IMR-90 (cell line): Measurements from ENCODE around the gene USF1. TPM values are rescaled to one million over a fixed set of nuclear protein-coding genes. Genes with fewer than 3 reads are reported as not detected.

Experiments
- ATAC-seq: fragments of 200-7000 bp; cut with Tn5 transposase; 2 replicates; pipeline ENCODE4 v1.9.1; 2020; ENCODE audit warnings: low read depth, mild to moderate bottlenecking, moderate library complexity
- BruUV-seq: library from RNA; stranded (reverse); fragments of 400-500 nt; replicated peaks from 2 replicates; lab custom pipeline; 2021; lab: Mats Ljungman, UMichigan
- CTCF ChIA-PET: fragments of 300-600 bp; formaldehyde crosslinking; extraction: SDS; loops from one replicate; lab custom pipeline; 2021; ENCODE audit warnings: antibody characterized with exemption; lab: Yijun Ruan, JAX
- POLR2A ChIA-PET: fragments of 300-600 bp; sonication (Branson Sonifier 250); formaldehyde crosslinking; loops from one replicate; lab custom pipeline; 2022; ENCODE audit warnings: antibody characterized with exemption; ENCODE audit not compliant: unreplicated experiment; lab: Charles Lee
- DNase-seq: peaks from one replicate; pipeline ENCODE4 v3.0.0; 2013
- H2AFZ ChIP-seq: replicated peaks from 2 replicates; pipeline ENCODE3; 2013; ENCODE audit warnings: low read length, mild to moderate bottlenecking; ENCODE audit not compliant: poor library complexity
- H2AK5ac ChIP-seq: 2 replicates; pipeline ENCODE4 v1.6.1; 2013; ENCODE audit warnings: low read depth, low read length, inconsistent platforms
- H2AK9ac ChIP-seq: replicated peaks from 2 replicates; pipeline ENCODE3; 2013; ENCODE audit warnings: mild to moderate bottlenecking, low read depth, low read length, moderate library complexity; ENCODE audit not compliant: poor library complexity
- H2BK120ac ChIP-seq: 2 replicates; pipeline ENCODE4 v1.6.1; 2013; ENCODE audit warnings: low read depth, low read length, inconsistent platforms
- H2BK15ac ChIP-seq: 3 replicates; pipeline ENCODE4 v1.6.1; 2013; ENCODE audit warnings: low read depth, low read length, inconsistent platforms
- H2BK20ac ChIP-seq: 2 replicates; pipeline ENCODE4 v1.6.1; 2013; ENCODE audit warnings: low read depth, mild to moderate bottlenecking, inconsistent platforms, low read length, moderate library complexity
- H2BK5ac ChIP-seq: 2 replicates; pipeline ENCODE4 v1.6.1; 2013; ENCODE audit warnings: mild to moderate bottlenecking, low read depth, low read length, inconsistent platforms; ENCODE audit not compliant: poor library complexity, severe bottlenecking
- H3K14ac ChIP-seq: replicated peaks from 2 replicates; pipeline ENCODE4 v1.6.1; 2013; ENCODE audit warnings: low read depth, low read length, inconsistent platforms
- H3K18ac ChIP-seq: 2 replicates; pipeline ENCODE4 v1.6.1; 2013; ENCODE audit warnings: low read depth, low read length, control low read depth
- H3K23ac ChIP-seq: 2 replicates; pipeline ENCODE4 v1.6.1; 2013; ENCODE audit warnings: low read depth, low read length, inconsistent platforms
- H3K27ac ChIP-seq: 2 replicates; pipeline ENCODE4 v1.5.1; 2013; ENCODE audit warnings: mild to moderate bottlenecking, control low read depth, low read length; ENCODE audit not compliant: insufficient read depth
- H3K27me3 ChIP-seq: 2 replicates; pipeline ENCODE4 v1.6.1; 2013; ENCODE audit warnings: low read length; ENCODE audit not compliant: control insufficient read depth, insufficient read depth
- H3K36me3 ChIP-seq: 2 replicates; pipeline ENCODE4 v1.6.1; 2013; ENCODE audit warnings: low read length, mixed read lengths; ENCODE audit not compliant: control insufficient read depth, insufficient read depth
- H3K4ac ChIP-seq: 2 replicates; pipeline ENCODE4 v1.6.1; 2013; ENCODE audit warnings: low read depth, low read length, inconsistent platforms
- H3K4me1 ChIP-seq: 2 replicates; pipeline ENCODE4 v1.6.1; 2013; ENCODE audit warnings: low read length, mixed read lengths; ENCODE audit not compliant: control insufficient read depth, insufficient read depth
- H3K4me2 ChIP-seq: 2 replicates; pipeline ENCODE4 v1.6.1; 2013; ENCODE audit warnings: low read depth, mild to moderate bottlenecking, control low read depth, low read length, moderate library complexity
- H3K4me3 ChIP-seq: 2 replicates; pipeline ENCODE4 v1.5.1; 2013; ENCODE audit warnings: low read depth, mild to moderate bottlenecking, control low read depth, low read length, moderate library complexity; ENCODE audit not compliant: insufficient read depth
- H3K56ac ChIP-seq: 2 replicates; pipeline ENCODE4 v1.6.1; 2013; ENCODE audit warnings: low read length, inconsistent platforms; ENCODE audit not compliant: insufficient read depth; ENCODE audit errors: extremely low read depth
- H3K79me1 ChIP-seq, 2 experiments: 2 replicates each; pipeline ENCODE4 v1.6.1; 2013; ENCODE audit warnings: low read length in 2 of 2, inconsistent platforms in 1 of 2, low read depth in 1 of 2
- H3K9ac ChIP-seq: 2 replicates; pipeline ENCODE4 v1.6.1; 2013; ENCODE audit warnings: low read depth, low read length, control low read depth
- H3K9me1 ChIP-seq: 2 replicates; pipeline ENCODE4 v1.6.1; 2013; ENCODE audit warnings: low read length, inconsistent platforms; ENCODE audit not compliant: insufficient read depth
- H3K9me3 ChIP-seq: 2 replicates; pipeline ENCODE4 v1.6.1; 2013; ENCODE audit warnings: low read length; ENCODE audit not compliant: control insufficient read depth, insufficient read depth
- H4K20me1 ChIP-seq: 2 replicates; pipeline ENCODE4 v1.6.1; 2013; ENCODE audit warnings: low read length, inconsistent platforms; ENCODE audit not compliant: insufficient read depth
- H4K5ac ChIP-seq: 2 replicates; pipeline ENCODE4 v1.6.1; 2013; ENCODE audit warnings: mild to moderate bottlenecking, low read depth, low read length, control low read depth
- H4K8ac ChIP-seq, 2 experiments: 2 replicates each; pipeline ENCODE4 v1.6.1; 2013; ENCODE audit warnings: low read depth in 2 of 2, low read length in 2 of 2, control low read depth in 1 of 2, inconsistent platforms in 1 of 2
- H4K91ac ChIP-seq: 2 replicates; pipeline ENCODE4 v1.6.1; 2013; ENCODE audit warnings: low read depth, low read length, inconsistent platforms; ENCODE audit not compliant: insufficient read depth
- FOS ChIP-seq: fragments of 150-350 bp; IDR thresholded peaks from 2 replicates; pipeline ENCODE4 v1.6.1; 2016; ENCODE audit warnings: low read depth, low read length
- MAZ ChIP-seq: IDR thresholded peaks from 2 replicates; pipeline ENCODE4 v1.6.1; 2012; ENCODE audit warnings: low read depth, mild to moderate bottlenecking, low read length, improper control_type of control experiment, moderate library complexity, borderline replicate concordance
- WGBS, 2 experiments: methylation state at CpG; one replicate each; pipeline versions ENCODE4 v1.1.5 to v1.1.7; 2013; ENCODE audit warnings: missing lambda C conversion rate in 2 of 2; ENCODE audit not compliant: insufficient read length in 1 of 2; ENCODE audit errors: extremely low coverage in 2 of 2; 5-methylcytosine and 5-hydroxymethylcytosine counted together
- dilution Hi-C: fragments of 300-500 bp; cut with HindIII; formaldehyde crosslinking; loops from one replicate; pipeline ENCODE4 v1.14.3; 2018; ENCODE audit warnings: low sequenced_read_pairs; ENCODE audit not compliant: unreplicated experiment
- in situ Hi-C: fragments of 300-500 bp; cut with MboI; formaldehyde crosslinking; loops from 3 replicates; pipeline ENCODE4 v1.14.3; 2019; ENCODE audit warnings: low sequenced_read_pairs, inconsistent platforms, mixed read lengths
- intact Hi-C: fragments of 100-400 bp; cut with micrococcal nuclease; formaldehyde crosslinking; loops from 2 replicates; pipeline ENCODE4 v1.10.0; 2022
- polyA plus RNA-seq, 3 experiments: library from polyadenylated mRNA; depleted of rRNA; stranded (reverse); fragments of >200 nt; gene quantifications; 2 replicates each; pipeline ENCODE4 v1.2.3, GENCODE V29; 2012; ENCODE audit warnings: low replicate concordance in 1 of 3
- total RNA-seq: library from RNA; depleted of rRNA; stranded (reverse); fragments of >200 nt; gene quantifications from 2 replicates; pipeline ENCODE4 v1.2.3, GENCODE V29; 2012
- TF ChIP-seq, protein P1 (sequence below): fragments of 150-350 bp; IDR thresholded peaks from 2 replicates; pipeline ENCODE4 v1.6.1; 2017; ENCODE audit warnings: mild to moderate bottlenecking, antibody characterized with exemption, low read length, low read depth

USF1 gene
- total and polyA plus RNA-seq, 2 of the 4 experiments (the other 2 are of a cell fraction), result 37.1 to 78.9 TPM

- Histone ChIP-seq H2AK5ac (peak overlapping the region; percentile 75), H3K23ac (no peak overlapping the region), H4K8ac (peak overlapping the region; percentile 50 to 79; a peak in 3 of 4 replicates), H3K56ac (no peak overlapping the region), H4K91ac (peak overlapping the region; percentile 35; the same call in 1 of the 2 replicates), H2BK15ac (peak overlapping the region; percentile 79; the same call in 2 of the 3 replicates), H3K4me2 (no peak overlapping the region), H3K36me3 (no peaks in the 10 kb centered on the region), H3K27me3 (no peaks in the 10 kb centered on the region), H3K9me3 (no peaks in the 10 kb centered on the region), H2BK5ac (peak overlapping the region; percentile 53), H3K4me1 (peaks cover 29% of the 10 kb centered on the region), H2BK20ac (peak overlapping the region; percentile 57), H3K27ac (no peak overlapping the region), H3K79me1 (no peaks in the 10 kb centered on the region), H4K20me1 (no peaks in the 10 kb centered on the region), H2BK120ac (peak overlapping the region; percentile 40), H3K18ac (peak overlapping the region; percentile 68), H3K9me1 (peaks cover 26% of the 10 kb centered on the region), H3K4ac (peak overlapping the region; percentile 54), H3K9ac (no peak overlapping the region), H2AK9ac (peak overlapping the region; percentile 73), H3K4me3 (no peak overlapping the region), H2AFZ (peak overlapping the region; percentile 81), H3K14ac (peak overlapping the region; percentile 72; the same call in 1 of the 2 replicates), H4K5ac (peak overlapping the region; percentile 75; the same call in 1 of the 2 replicates)
- in situ Hi-C loops, result no loop called here
- no TSS peak for BruUV-seq
- intact Hi-C loops, result no loop called here
- ATAC-seq (no peak), DNase-seq (no peak)
- ChIA-PET POLR2A (no interaction called here), CTCF (interaction anchor here (0.5 to 2.1 kb wide), 4 partner anchors 11 to 76 kb away, joined by 3 to 7 read pairs (median 4); partner anchors contain the start of gene KLHDC9)
- dilution Hi-C loops, result no loop called here
- no CpG with 5 or more reads among the region's 2 CpGs for WGBS, 2 experiments
- TF ChIP-seq FOS, result peak; percentile 41
- 0 out of 2 replicates have a peak, but pooled peaks have one; percentile 44 for TF ChIP-seq MAZ
- TF ChIP-seq, protein P1, sequence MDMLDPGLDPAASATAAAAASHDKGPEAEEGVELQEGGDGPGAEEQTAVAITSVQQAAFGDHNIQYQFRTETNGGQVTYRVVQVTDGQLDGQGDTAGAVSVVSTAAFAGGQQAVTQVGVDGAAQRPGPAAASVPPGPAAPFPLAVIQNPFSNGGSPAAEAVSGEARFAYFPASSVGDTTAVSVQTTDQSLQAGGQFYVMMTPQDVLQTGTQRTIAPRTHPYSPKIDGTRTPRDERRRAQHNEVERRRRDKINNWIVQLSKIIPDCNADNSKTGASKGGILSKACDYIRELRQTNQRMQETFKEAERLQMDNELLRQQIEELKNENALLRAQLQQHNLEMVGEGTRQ, result no peak
These were observed 39.4 kb upstream of the USF1 start for GRCh38 chr1:161085165-161085564.
